Gastroesophageal sphincter (tissue), 3 donors: ENCODE results near the gene ZNF562.

Experiments used
- CTCF ChIP-seq, 4 experiments: fragments of 200-600 bp in 2 of 4; fragments of 450-650 bp in 2 of 4; sonication (generic) in 1 of 4; IDR thresholded peaks; one replicate each; pipeline ENCODE4 v1.5.1; 2017 to 2019; ENCODE audit warnings: antibody characterized with exemption in 4 of 4, mild to moderate bottlenecking in 2 of 4, moderate library complexity in 2 of 4
- EP300 ChIP-seq: sonication (generic); formaldehyde crosslinking; IDR thresholded peaks from one replicate; pipeline ENCODE4 v1.6.1; 2017; ENCODE audit warnings: antibody characterized with exemption, mild to moderate bottlenecking

GRCh38 chr19:9721861-9722260, 47.0 kb upstream of the ZNF562 start:
- no peak for TF ChIP-seq EP300
- TF ChIP-seq CTCF (IDR thresholded peaks at IDR 0.05): no peak
